Measurements from ENCODE around the gene TAAR1.
"Not testable (repeated sequence)": the region's sequence is repeated elsewhere in the genome, so short reads cannot be mapped to it uniquely, and the experiment has no call there.

The TAAR1 gene

GRCh38 chr6:132661906-132662305 lies 2.9 kb upstream of the TAAR1 start:
- DNase-seq = no peak

GRCh38 chr6:132651062-132651461 lies 7.9 kb downstream of the TAAR1 start:
- DNase-seq = no peak

DNA sequence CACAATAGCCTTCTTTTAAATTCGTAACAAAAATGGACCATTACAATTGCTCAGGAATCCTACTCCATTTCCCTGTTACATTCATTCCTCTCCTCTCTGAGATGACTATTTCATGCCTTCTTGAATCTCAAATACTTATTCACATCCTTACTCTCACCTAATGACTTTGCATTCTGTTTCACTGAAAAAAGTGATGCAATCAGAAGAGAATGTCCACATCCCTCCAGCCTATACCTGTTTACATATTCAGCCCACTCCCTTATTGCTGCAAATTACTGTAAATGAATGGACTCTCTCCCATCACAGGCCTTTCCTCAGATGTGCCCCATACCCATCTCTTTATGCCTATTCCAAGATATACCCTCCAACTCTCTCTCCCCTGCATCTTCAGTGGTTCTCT lies 8.6 kb downstream of the TAAR1 start:
- DNase-seq = no peak

- no peak for DNase-seq
These were observed 10.2 kb downstream of the TAAR1 start for GRCh38 chr6:132648828-132649227.

- DNase-seq = no peak
These were observed 10.6 kb downstream of the TAAR1 start for GRCh38 chr6:132648356-132648755.

DNA sequence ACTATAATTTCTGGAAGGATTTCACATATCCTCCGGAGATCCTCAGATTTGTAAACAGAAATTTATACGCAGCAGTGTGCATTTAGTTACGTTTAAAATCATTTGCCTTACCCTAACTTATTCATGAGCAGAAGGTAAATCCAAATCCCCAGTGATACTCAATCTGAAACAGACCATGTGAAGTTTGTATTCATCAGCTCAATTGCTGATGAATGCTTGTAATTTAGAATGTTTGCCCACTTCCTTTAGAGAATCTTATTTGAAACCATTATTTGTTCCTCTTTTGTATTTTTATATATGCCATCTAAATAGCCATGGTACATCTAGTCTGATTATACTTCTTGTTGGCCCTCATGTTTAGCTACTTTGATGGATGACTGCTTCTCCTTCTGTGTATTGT lies 15.4 kb downstream of the TAAR1 start:
- DNase-seq = no peak

- DNase-seq = not testable (repeated sequence)
These were observed 21.8 kb downstream of the TAAR1 start for GRCh38 chr6:132637135-132637534.

- not testable (repeated sequence) for DNase-seq
These were observed 23.1 kb downstream of the TAAR1 start for GRCh38 chr6:132635906-132636305.

DNA sequence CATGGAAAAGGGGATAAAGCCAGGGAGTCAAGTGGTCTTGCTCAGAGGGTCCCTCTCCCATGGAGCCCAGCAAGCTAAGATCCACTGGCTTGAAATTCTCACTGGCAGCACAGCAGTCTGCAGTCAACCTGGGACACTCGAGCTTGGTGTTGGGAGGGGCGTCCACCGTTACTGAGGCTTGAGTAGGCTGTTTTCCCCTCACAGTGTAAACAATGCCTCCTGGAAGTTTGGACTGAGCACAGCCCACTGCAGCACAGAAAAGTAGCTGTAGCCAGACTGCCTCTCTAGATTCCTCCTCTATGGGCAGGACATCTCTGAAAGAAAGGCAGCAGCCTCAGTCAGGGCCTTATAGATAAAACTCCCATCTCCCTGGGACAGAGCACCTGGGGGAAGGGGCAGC lies 23.7 kb downstream of the TAAR1 start:
- not testable (repeated sequence) for DNase-seq

DNA sequence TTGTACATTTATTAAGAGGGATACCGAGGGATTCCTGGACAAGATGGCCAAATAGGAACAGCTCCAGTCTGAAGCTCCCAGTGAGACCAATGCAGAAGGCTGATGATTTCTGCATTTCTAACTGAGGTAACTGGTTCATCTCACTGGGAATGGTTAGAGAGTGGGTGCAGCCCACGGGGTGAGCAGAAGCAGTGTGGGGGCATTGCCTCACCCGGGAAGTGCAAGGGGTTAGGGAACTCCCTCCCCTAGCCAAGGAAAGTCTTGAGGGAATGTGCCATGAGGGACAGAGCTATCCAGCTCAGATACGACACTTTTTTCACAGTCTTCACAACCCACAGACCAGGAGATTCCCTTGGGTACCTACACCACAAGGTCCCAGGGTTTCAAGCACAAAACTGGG lies 24.2 kb downstream of the TAAR1 start:
- no peak for DNase-seq

- no peak for DNase-seq
These were observed 25.6 kb downstream of the TAAR1 start for GRCh38 chr6:132633362-132633761.

- DNase-seq = no peak
These were observed 34.8 kb downstream of the TAAR1 start, which contains the start of gene TAAR2 for GRCh38 chr6:132624175-132624574. TSS of gene TAAR2 (minus strand) at chr6:132624275. CDS start at chr6:132624275, 0 bp downstream.

DNA sequence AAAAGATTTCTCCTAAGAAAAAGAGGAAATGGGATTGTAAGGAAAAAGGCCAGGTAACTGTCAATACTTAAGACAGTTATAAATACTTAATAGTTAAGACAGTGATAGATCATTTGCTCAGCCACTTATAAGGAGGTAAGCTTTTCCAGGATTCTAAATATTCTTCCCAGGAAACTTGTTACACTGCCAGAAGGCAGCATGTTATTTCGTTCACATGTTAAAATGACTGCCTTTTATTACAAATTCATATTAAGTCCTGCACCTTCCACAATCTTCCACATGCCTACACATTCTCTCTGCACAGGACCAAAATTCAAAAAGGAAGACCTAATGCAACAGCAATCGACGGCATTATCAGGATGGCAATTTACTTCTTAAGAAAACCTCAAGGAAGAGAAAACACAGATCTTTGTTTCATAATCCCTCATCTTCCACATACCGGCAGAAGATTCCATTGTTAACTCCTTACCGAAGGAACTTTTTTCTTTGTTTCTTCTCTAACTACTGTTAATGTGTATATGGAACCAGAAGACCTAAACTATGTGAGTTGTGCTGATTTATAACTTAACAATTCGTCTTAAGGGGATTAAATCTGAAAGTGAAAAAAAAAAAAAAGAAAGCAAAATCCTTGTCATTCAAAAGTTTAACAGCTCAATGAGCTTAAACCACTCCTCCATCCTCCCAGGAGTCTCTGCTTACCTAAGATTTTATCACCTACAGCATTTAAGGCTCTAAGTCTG lies 35.7 kb downstream of the TAAR1 start:
- DNase-seq = no peak

- no peak for DNase-seq
These were observed 42.3 kb downstream of the TAAR1 start for GRCh38 chr6:132616677-132617076.

GRCh38 chr6:132614554-132614953 lies 44.4 kb downstream of the TAAR1 start:
- DNase-seq = no peak

DNA sequence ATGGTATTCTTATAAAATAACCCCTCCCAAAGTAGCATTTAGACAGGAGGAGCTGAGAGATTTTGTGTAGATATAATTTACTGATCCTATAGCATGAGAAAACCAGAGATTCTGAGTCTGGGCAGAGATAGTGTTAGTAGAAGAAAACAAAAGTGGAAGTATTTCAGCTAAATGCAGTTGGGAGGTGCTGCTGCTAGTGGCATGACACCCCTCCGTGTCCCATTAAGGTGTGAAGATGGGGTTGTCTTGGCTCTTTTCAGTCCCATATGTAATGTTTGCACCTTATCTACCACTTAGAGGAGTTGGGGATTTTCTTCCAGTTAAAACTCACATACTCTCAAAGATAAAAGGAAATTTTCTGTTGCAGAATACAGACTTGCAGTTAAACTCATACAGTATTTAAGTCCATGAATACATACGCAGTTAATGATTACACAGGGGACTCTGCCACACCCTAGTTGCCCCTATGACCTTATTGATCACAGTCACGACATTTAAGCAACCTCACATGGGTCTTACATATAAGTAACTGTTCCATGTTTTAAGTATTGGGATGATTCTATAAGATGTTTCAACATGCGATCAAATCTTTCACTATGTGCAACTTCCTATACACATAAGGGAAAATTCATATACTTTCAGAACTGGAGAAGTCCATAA lies 46.4 kb downstream of the TAAR1 start:
- DNase-seq = no peak

DNA sequence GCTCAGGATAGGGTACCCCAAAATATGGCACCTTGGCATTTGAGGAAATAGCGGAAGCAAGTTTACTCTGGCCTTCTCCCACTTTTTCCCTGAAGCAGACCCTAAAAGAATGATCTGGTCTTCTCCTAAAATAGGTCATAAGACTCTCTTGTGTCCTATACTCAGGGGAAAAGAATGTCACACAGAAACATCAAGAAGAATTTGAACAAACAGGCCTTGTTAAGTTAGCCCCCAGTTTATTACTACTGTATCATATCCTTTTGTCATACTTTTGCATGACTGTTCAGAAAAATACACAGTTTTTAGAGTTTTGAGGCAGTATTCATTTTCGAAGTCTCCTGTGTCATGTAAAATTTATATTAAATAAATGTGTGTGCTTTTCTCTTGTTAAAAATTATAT lies 47.4 kb downstream of the TAAR1 start:
- no peak for DNase-seq

DNA sequence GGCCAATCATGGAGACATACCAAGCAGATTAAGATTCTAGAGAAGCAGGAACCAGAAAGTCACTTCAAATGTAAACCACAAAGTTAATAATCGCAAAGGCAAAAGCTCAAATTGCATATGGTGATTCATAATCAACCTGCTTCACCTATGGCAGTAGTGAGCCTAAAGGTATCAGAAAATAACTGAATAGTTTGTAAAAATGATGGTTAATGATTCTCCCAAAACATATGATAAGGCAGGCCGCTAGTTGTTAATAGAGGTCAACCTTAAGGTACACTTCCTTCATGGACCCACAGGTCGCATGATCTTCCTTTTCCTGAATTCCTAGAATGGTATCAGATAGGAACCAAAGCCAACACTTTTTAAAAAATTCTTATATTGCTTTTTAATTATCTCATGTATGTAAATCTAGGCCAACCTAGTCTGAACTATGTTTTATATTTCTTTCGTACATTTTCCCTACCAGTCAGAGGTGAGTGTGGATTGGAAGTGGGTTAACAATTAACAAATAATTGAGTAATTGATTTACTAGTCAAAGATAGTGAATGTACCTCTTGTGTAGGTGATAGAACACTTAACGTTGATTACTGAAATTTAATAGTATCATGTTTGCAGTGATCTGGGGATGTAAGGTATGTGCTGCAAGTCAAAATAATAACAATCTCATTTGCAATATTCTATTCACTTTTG lies 51.3 kb downstream of the TAAR1 start:
- no peak for DNase-seq

DNA sequence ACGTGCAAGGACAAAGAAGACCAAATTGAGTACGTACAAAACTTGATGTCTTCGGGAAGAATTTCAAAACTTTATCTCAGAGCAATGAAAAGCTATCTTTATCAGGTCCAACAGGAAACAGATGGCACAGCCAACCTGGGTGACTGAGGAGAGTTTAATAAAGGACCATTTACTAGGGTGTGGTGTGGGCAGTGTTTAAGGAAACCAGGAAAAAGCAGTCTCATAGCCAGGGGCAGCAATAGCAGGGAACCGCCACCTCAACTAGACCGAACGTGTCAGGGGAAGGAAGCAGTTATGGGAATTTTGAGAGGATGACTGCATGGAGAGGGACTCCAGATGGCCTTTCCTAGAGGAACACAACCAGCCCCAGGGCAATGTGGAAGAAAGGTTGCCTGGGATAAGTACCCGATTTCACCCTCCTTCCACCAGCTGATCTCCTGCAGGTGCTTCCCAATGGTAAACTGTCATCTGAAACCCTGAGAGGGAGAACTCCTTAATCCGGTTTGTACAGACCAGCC lies 54.3 kb downstream of the TAAR1 start:
- no peak for DNase-seq

DNA sequence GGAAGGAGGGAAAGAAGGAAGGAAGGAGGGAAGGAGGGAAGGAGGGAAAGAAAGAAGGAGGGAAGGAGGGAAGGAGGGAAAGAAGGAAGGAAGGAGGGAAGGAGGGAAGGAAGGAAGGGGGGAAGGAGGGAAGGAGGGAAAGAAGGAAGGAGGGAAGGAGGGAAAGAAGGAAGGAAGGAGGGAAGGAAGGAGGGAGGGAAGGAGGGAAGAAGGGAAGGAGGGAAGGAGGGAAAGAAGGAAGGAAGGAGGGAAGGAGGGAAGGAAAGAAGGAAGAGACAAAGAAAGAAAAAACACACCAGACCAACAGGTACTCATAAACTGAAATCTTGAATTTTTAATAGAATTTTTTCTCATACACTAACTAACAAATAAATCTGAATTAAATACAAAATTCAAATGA lies 58.1 kb downstream of the TAAR1 start:
- DNase-seq = not testable (repeated sequence)

DNA sequence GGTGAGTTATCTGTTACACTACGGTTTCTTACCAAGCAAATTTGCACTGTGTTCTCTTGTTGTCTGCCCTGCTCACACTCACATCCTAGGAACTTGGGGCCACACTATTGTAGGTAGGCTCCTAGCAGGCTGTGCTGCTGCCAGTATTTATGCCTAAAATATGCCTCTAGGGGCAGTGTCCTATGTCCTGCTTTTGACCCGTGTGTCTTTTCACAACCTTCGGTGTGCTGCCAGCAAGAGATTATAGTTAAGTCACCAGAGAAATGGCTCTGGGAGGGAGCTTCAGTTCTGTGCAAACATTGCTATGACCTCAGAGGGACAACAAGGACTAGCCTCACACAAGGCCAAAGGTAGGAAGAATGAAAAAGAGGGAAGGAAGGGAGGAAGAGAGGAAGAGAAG lies 60.5 kb downstream of the TAAR1 start:
- no peak for DNase-seq

DNA sequence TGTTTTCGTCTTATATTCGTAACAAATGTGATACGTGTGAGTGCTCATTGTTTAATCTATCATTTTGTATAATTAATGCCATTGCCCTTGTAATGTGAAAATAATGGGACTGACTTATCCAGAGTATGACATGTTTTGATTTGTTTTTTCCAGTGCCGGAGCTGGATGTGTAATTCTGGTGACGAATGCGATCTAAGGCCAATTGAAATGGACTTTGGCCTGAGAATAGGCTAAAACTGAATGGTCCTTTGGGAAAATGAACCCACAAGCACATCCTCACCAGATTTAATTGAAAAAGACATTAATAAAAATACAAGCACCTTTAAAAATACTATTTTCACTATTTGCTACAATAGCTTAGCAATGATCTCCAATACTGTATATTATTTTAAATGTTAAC lies 62.8 kb downstream of the TAAR1 start:
- DNase-seq = no peak

All from right kidney (tissue), 1 donor.